GM19372 (cell line): Measurements from ENCODE around the gene DGKE.

Experiments
- ATAC-seq: cut with Tn5 transposase; IDR thresholded peaks from one replicate; pipeline ENCODE4 v1.9.1; 2021; ENCODE audit warnings: mild to moderate bottlenecking, low read depth, moderate library complexity; ENCODE audit not compliant: unreplicated experiment

DGKE gene

GRCh38 chr17:56845934-56846333 lies 12.0 kb downstream of the DGKE start:
- no peak for ATAC-seq

GRCh38 chr17:56847106-56847505 lies 13.2 kb downstream of the DGKE start:
- ATAC-seq, result no peak

DNA sequence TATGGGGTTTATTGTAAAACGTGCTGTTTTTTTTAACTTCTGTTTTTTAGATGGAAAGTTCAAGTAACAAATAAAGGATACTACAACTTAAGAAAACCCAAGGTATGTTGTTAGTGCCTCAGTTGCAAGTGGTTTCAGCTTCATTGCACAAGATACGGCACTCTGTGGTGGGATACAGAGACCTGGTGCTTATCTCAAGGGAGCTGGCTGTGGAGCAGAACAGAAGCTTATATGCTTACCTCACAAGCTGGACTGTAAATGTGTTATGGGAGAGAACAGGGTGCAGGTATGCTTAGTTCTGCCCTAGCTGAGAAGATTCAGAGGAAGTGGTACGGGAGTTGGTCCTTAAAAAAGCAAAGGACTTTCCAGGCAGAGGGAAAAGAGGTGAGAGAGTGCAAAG lies 15.2 kb downstream of the DGKE start:
- no peak for ATAC-seq

DNA sequence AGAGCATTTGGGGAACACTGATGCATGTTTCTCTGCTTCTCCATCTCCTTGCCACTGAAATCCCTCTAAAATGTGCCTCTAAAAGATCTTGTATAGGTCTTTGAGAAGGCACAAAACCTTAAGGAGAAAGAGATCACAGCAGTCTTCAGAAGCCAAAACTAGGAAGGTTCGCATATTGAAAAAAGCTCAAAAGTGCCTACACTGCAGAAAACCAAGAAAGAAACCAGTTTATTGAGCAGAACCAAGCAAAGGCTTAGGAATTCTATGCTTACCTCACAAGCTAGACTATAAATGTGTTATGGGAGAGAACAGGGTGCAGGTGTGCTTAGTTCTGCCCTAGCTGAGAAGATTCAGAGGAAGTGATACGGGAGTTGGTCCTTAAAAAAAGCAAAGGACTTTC lies 16.6 kb downstream of the DGKE start:
- no peak for ATAC-seq

DNA sequence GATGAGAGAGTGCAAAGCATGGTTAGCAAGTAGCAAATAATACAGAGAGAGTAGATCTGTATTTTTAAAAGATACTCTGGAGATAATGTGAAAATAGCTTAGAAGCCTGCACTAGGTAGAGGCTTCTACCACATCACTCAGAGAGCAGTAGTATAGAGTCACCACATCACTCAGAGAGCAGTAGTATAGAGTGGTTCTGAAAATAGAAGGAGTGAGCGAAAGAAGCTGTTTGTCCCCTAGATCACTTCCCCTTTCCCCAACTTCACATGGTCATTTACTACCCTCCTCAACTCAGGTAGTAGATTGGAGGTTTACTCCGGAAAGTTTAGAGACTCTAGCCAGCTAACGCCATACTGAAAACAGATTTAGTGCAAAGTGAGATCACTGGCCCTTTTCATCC lies 17.1 kb downstream of the DGKE start:
- ATAC-seq, result no peak

- ATAC-seq, result no peak
These were observed 27.9 kb downstream of the DGKE start for GRCh38 chr17:56861899-56862298.

GRCh38 chr17:56863974-56864373 lies 30.0 kb downstream of the DGKE start:
- ATAC-seq, result no peak

- ATAC-seq, result no peak
These were observed 32.1 kb downstream of the DGKE start for GRCh38 chr17:56866076-56866475.

DNA sequence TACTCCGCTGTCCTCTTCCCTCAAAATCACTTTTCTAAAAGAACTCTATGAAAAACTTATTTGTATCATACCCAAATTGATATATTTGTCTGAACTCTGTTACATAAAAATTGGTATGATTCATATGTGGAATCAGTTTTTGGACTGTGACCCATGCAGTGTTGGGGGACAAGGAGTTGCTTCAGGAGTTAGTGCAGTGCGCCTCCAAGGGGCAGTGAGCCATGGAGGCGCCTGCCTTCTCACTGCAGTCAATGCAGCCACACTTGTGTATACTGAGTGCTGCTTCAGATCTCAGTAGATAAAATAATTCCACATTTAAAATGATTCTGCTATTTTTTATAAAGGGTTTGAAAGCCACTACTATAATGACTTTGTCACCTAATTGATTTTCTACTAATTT lies 32.5 kb downstream of the DGKE start:
- no peak for ATAC-seq

GRCh38 chr17:56867948-56868376 lies 34.0 kb downstream of the DGKE start:
- no peak for ATAC-seq

DNA sequence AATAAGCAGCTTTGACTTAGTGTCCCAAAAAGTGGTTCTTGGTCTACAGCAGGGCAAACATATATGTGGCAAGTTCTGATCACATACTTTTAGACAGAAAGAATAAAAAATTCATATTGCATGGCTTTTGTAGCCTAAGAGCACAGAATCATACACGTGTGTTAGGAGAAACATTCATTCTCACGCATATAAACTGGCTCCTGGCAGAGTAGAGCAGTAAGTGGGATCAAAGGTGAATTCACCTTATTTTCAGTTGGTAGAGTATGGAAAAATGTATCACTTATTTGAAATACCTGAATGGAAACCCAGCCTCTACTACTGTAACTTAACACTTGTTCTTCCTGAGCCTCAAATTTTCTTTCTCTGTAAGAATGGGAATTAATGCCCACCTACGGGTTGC lies 34.8 kb downstream of the DGKE start:
- ATAC-seq, result no peak

DNA sequence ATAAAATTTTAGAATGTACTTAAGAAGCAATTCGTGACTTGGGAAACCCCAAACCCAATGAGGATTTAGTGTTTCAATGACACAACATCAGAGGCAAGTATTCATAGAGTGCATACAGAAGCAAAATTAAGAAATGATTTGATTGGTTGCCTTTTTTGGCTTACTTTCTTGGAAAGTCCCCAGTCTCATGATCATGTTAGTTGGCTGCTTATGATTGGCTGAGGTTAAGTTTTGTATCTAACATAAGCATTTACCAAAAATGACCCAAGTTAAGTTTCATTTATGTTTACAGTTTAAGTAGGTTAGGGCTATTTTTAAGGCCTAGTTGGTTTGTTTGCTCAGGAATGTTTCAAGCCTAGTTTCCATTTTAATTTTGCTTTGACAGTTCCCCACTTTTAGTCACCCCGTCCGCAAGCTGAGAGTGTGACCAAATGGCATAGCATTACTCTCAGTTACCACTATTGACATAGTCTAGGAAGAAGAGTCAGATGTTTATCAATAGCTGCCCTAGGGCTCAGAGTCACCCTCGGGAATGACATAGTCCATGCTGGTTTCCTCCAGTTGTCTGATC lies 36.2 kb downstream of the DGKE start:
- no peak for ATAC-seq

DNA sequence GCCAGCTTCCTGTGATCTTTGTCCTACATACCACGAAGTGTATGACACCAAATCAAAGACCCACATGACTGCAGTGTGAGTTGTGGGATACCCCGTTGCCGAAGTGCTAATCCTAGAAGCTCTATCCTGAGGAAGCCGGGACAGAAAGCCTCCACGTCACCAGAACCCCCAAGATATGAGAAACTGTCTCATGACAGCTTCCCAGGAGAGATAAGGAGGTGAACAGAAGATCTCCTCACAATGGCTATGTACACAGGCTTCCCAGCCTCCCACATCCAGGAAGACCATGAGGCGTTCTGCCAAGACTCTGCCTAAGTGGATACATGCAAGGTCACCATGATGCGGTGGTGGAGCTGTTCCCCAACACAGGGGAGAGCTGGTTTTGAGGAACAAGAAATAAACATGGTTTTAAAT lies 42.8 kb downstream of the DGKE start:
- ATAC-seq, result no peak

DNA sequence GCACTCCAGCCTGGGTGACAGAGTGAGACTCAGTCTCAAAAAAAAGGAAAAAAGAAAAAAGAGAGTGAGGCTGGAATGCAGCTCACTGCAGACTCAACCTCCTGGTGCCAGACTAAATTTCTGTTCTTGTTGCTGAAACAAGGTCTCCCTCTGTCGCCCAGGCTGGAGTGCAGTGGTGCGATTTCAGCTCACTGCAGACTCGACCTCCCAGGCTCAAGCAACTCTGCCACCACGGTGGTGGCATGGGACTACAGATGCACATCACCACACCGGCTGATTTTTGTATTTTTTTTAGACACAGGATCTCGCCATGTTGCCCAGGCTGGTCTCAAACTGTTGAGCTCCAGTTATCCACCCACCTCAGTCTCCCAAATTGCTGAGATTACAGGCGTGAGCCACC lies 45.3 kb downstream of the DGKE start:
- ATAC-seq, result no peak

DNA sequence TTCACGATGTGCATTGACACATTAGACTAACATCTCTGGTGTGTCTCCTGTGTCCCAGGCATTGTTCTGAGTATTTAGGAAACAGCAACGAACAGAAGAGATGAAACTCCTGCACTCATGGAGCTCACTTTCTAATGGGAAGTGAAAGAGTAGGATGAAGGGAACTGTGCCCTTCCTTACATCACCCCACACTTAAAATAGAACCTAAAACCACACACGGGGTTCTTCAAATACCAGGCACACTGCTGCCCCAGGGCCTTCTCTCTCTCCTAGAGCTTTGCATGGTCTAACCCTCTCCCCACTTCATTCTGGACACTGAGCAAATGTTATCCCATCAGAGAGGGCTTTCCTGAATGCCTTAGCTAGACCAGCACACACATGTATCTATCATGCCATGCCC lies 46.2 kb downstream of the DGKE start:
- no peak for ATAC-seq

- ATAC-seq, result no peak
These were observed 46.6 kb downstream of the DGKE start for GRCh38 chr17:56880571-56880970.

GRCh38 chr17:56881685-56882295 lies 47.8 kb downstream of the DGKE start:
- ATAC-seq, result no peak

GRCh38 chr17:56883616-56884015 lies 49.7 kb downstream of the DGKE start:
- ATAC-seq, result no peak

GRCh38 chr17:56884483-56885311 lies 50.7 kb downstream of the DGKE start:
- no peak for ATAC-seq

- ATAC-seq, result no peak
These were observed 51.3 kb downstream of the DGKE start for GRCh38 chr17:56885312-56885657.

DNA sequence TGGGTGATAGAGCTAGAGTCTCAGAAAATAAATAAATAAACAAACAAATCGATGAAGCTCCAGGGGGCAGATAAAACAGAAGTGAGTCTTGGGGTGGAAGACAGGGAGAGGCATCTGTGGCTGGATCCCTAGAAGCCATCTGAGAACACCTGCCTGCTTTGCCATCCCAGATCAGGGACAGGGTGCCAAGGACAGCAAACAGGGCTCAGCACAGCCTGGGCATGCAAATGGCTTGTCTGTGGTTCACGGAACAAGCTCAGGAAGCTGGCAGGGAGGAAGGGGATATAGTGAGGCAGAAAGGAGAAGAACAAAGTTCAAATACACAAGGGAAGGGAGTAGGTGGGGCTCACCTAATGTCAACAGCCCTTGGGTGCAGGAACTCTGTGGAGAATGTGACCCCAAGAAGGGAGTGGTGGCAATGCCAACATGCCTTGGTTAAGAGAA lies 52.4 kb downstream of the DGKE start:
- no peak for ATAC-seq

DNA sequence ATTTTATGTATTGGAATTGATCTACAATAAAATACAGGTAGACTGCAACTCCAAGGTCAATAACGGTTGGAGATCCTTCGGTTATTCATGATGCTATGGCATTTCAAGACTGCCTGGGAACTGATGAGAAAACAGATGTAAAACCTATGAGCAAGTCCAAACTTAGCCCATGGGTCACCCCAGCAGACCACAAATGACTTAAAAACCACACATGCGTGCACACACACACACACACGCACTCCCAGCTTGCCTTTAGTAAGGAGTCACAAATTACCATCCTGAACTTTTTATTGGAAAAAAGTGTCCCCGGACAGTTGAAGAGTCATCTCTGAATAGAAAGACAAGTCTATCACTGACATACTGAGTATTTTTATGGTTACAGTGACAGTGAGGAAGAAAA lies 53.2 kb downstream of the DGKE start:
- no peak for ATAC-seq
